Epithelial cell of prostate (primary cell): ENCODE data around the gene NSD1.
A peak's percentile ranks its signal among the peaks of the same experiment; 100 is the strongest.
"Not testable (repeated sequence)": the region's sequence is repeated elsewhere in the genome, so short reads cannot be mapped to it uniquely, and the experiment has no call there.

Experiments used
- DNase-seq: peaks from one replicate; pipeline ENCODE4 v3.0.0-alpha.2; 2011; ENCODE audit warnings: low read depth, low spot score
- H3K27ac ChIP-seq: fragments of 450-650 bp; 2 replicates; pipeline ENCODE4 v1.5.1; 2017; ENCODE audit warnings: mild to moderate bottlenecking

The NSD1 gene

DNA sequence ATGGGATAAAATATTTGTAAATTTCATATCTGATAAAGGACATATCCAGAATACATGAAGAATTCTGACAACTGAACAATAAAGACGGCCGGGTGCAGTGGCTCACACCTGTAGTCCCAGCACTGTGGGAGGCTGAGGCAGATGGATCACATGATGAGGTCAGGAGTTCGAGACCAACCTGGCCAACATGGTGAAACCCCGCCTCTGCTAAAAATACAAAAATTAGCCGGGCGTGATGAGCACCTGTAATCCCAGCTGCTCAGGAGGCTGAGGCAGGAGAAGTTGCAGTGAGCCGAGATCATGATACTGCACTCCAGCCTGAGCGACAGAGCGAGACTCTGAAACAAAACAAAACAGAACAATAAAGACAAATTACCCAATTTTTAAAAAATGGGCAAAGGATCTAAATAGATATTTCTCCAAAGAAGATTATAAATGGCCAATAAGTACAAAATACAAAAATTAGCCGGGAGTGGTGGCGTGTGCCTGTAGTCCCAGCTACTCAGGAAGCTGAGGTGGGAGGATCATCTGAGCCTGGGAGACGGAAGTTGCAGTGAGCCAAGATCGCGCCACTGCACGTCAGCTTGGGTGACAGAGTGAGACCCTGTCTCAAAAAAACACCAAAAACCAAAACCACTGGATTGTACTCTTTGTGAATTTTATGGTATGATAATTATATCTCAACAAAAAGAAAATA lies 9.6 kb upstream of the NSD1 start:
- DNase-seq = no peak
- H3K27ac ChIP-seq = no peak overlapping the region

DNA sequence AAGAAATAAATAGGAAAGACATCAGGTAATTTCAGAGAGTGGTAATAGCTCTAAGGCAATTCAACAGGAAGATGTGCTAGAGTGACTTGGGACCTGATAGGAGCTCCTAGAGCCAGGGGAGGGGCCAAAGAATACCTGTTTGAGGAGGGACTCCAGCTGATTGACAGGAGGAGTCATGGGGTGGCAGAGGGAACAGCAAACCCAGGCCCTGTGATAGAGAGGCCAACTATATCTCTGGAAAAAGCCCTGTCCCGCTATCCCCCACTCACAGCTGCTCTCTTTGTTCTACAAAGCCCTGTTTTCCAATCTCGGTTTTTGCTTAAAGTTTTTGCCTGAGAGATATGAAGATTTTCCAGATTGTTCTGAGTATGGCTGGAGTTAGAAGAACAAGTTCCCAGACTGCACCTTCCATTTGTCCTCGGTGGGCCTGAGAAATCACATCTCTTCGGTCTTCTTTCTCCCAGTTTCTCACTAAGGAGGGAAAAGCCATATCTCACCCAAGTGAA lies 9.0 kb upstream of the NSD1 start:
- no peak for DNase-seq
- no peak overlapping the region for H3K27ac ChIP-seq

DNA sequence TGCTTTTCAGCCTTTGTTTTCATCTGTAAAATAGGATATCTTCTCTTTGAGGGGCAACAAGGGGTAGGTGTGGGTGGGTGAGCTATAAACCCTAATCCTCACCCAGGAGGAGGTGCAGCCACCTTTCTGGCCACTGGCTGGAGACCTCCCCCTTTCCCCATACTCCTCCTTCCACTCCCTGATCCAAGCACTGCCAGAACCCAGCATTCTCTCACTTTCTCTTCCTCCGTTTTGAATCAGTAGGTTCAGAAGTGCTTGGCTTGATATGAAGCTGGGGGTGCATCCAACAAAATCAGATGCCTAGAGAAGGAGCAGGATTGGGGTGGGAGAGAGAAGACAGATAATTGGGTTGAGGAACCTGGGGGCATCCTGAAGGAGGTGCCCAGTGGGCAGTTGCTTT lies 6.8 kb upstream of the NSD1 start:
- no peak for DNase-seq

DNA sequence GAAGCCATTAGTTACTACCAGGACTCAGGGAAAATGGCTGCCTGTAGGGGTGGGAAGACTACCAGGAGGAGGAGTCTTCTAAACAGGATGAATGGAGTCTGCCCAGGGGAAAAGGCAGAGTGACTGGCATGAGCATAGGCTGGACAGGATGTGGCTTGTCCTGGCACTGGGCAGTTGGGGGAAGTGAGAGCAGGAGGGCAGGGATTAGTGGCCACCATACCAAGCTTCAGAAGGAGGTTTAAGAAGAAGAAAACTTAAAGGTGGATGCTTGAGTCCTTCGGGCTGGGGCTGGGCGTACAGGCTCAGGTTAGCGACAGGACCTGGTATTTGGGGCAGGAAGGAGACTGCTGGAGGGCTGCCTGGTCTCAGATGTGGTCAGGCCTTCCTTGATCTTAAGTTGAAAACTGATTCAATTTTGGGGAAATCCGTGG lies 5.0 kb upstream of the NSD1 start:
- DNase-seq = no peak
- no peak overlapping the region for H3K27ac ChIP-seq

More for the DNA sequence above, 6.8 kb upstream of the NSD1 start:
- no peak overlapping the region for H3K27ac ChIP-seq

DNA sequence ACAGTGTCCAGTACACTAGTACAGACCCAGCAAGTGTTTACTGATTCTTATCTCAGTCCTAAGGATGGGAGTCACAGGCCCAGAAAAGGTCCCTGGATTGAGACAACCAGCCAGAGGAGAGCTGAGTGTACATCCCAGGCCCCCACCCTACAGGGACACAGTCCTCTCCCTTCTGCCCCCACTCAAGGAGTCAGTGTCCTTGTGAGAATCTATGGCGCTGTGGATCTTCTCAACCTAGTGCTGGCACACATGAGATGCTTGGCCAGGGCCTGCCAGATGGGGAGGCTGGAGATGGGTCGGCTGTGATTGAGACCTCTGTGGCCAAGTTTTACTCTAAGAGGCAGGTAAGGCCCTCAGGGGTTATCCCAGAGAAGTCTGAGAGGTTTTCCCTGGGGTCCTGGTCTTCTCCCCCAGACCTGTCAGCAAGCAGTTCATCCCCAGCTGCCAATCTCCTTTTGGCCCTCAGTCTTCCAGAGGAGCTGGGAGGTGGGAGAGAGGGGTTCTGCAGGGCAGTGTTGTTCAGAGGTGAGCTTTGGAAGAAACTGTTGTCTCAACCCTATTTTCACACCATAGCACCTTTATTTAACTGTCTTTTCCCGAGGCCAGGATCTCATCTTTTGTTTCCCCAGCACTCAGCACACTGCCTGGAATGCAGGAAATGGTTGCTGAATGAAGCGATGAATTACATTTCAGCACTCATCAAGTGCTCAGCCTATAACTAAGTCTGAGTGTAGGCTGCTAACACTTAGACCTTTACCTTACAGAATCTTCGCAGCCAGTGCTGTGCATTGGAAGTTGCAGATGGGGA lies 3.2 kb upstream of the NSD1 start:
- no peak for DNase-seq
- H3K27ac ChIP-seq = peak overlapping the region; percentile 17

DNA sequence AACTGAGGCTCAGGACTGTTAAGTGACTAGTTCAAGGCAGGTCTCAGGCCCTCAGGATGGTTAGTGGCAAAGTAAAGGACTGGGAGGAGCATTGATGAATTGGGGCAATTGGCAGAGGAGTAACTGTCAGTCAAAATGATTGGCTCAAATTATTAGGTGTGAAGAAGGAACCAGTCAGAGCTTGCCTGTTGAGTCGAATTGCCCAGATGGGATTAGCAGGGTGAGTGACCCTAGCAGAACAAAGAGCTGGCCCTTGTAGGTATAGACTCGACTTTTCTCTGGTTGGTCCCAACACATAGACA lies 2.6 kb upstream of the NSD1 start:
- DNase-seq = no peak
- H3K27ac ChIP-seq = peak overlapping the region; percentile 17

DNA sequence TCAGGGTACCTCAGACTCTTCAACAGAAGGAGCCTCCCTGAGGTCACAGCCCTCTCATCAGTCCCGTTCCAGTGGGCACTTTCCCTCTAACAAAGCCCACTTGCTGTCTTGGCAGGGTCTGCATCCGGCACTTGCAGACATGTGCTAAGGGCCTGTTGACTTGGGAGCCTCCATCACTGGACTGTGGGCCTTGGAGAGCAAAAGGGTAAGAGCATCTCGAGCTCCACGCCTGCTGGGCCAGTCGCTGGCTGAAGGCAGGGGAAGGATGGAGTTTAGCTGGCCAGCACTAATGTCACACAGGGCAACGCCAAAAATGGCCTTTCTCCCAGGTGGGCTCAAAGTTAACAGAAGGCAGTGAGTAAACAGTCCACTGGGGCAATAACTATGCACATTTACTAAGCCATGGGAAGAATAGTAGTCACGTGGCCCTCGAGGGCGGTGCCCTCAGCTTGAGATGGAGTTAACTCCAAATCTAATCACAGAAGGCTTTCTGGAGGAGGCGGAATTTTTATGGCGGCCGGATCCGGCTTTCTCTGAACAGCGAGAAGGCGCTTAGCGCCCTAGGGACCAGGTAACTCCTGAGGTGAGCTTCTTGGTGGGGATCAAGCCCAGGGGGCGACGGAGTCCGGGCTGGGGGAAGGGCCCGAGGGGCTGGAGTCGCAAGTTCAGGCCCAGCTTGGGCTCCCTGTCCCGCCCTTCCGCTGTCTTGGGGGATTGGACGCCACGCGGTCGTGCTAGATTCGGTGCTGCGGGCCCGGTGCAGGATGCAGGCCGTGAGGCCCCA lies 2.0 kb upstream of the NSD1 start:
- no peak for DNase-seq
- no peak overlapping the region for H3K27ac ChIP-seq

DNA sequence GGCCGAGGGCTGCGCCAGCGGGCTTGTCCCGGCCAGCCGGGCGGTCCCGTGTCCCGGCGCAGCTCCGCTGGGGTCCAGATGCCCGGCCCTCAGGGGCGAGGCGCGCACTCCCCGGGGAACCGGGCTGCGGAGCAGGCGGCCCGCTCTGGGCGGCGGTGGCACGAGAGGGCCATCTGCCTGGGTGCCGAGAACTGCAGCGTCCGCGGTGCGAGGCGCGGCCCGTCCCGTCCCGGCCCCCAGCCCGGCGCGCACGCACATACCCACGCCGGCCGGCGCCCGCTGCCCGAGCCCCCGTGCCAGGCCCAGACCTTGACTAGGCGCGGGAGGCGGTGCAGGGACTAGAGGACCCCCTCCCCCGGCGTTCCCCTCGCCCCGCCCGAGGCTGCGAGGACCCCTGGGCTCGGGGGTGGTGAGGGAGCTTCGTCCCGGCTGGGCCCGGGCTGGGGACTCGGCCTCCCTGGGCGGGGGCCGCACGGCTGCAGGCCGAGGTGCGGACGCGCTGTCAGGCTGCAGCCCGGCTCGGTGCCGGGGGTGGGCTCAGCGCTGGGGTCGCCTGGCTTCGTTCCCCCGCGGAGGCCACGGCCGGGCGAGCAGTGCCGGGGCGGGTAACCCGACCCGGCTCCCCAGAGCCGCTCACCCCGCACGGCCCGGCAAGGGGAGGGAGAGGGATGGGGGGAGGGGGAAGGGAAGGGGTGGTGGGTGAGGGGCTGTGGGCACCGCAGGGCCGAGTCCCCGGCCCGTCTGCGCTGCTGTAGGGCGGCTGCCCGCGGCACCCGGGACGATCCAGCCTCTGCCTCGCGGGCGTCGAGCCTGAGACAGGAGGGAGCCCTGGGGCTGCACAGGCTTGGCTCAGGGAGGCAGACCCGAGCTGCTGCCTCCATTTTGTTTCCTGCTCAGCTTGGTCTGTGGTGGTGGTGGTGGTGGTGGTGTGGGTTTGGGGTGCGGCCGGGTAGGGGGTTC lies 1.2 kb upstream of the NSD1 start:
- DNase-seq = no peak
- H3K27ac ChIP-seq = no peak overlapping the region

DNA sequence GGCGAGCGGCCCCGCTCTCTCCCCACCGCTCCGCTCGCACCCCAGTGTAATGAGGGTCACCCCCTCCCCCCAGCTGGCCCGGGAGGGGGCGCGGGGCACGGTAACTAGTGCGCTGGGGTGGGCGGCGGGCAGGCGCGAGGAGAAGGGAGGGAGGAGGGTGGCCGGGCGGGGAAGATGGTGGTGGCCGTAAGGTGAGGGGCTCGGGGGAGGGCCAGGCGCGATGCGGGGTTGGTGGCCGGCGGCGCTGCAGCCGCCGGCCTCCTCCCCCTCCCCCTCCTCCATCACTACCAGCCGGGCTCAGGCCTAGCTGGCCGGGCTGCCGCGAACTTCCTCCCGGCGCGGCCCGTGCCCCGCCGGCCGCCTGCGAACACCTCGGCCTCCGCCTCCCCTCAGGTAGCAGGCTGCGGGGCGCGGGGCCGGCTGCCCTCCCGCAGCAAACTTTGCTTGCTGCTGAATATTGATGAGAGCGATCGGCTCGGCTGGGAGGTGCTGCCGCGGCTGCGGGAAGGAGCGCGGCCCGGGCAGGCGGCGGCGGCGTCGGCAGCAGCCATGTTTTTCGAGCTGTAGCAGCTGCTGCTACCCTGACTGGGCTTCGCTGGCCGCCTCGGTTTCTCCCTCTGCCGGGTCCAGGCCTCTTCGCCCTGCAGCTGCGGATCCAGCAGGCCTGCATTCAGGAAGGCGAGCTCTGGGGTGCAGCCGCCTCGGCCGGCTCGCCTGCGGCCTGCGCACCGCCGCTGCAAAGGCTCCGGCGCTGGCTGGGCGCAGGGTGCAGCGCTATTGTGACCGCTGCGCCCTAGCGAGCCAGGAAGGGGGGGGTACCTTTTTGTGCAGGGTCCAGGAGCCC lies 502 bp downstream of the NSD1 start:
- no peak for DNase-seq
- H3K27ac ChIP-seq = peak overlapping the region; percentile 56

DNA sequence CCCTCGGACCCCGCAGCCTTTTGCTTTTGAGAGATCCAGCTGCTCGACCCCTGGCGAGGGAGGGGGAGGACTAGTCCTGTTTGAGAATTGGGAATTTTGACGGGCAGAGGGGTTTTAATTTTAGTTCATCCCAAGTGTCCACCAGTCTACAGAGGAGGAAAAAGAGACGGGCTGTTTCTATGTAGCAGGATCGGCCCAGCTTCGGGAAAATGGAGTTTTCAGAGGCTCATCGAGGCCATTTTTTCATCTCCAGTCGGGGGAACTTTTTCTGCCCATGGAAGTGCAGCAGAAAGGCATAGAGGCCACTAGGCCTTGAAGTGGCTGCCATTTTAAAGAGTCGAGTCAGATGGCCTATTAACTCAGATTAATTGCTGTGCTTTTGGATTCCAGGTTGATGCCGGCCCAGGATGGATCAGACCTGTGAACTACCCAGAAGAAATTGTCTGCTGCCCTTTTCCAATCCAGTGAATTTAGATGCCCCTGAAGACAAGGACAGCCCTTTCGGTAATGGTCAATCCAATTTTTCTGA lies 1.2 kb downstream of the NSD1 start:
- DNase-seq = no peak
- H3K27ac ChIP-seq = peak overlapping the region; percentile 56

DNA sequence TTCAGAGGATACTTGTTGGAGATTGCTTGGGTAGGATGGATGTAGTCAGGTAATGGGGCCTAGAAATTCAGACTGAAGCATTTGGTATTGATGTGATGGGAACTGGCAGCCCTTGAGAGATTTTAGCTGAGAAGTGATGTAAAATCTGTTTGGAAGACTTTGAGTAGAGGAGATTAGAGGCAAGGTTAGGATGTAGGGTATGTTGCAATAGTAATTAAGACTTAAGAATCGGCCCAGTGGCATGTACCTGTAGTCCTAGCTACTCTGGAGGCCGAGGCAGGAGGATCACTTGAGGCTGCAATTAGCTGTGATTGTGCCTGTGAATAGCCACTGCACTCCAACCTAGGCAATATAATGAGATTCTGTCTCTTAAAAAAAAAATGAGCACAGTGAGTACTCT lies 6.7 kb downstream of the NSD1 start:
- H3K27ac ChIP-seq = no peak overlapping the region
- no peak for DNase-seq

DNA sequence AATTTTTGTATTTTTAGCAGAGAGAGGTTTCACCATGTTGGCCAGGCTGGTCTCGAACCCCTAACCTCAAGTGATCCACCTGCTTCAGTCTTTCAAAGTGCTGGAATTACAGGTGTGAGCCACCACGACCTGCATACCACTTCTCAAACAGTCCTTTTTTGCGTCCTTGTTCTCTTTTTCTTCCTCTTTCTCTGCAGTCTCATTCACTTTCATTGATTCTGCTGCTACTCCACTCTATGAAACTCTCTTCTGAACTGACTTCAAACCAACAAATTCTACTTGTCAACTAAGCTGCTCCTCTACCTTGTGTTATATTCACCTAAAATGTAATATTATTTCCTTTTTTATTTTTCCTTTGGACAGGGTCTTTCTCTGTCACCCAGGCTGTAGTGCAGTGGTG lies 7.9 kb downstream of the NSD1 start:
- H3K27ac ChIP-seq = no peak overlapping the region
- DNase-seq = no peak

DNA sequence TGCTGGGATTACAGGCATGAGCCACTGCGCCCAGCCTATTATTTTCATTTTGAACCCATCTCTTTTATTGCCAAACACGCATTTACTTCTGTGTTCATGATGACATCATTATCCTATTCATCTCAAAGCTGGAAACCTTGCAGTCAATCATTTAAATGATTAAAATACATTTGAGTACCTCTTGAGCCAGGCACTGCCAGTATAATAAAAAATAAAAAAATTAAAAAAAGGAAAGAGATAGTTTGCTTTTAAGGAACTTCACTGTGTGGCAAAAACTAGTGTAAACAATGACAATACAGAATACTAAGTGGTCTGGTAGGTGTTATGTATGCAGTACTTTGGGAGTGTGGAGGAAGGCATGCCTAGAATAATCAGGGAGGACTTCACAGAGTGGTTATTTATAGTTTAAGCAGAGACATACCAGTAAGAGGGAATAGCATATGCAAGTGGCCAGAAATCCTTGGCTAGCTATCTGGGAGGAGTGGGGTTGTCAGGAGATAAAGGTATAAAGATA lies 8.6 kb downstream of the NSD1 start:
- DNase-seq = no peak
- no peak overlapping the region for H3K27ac ChIP-seq

DNA sequence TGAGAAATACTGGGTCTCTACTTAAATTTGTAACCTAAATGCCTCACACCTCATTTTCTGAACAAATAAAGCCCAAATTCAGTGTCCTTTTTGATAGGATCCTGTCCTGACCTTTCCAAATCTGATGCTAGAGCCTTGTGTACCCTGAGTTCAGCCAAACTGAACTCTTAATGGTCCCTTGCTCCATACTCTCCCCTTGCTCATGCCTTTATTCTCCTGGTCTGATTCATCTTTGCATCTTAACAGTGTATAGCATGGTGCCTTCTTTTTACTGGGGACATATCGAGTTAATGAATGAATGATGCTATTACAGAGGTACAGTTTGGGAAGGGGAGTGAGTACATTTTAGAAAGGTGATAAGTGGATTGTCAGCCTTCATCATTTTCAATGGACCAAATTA lies 9.2 kb downstream of the NSD1 start:
- DNase-seq = no peak
- H3K27ac ChIP-seq = no peak overlapping the region

DNA sequence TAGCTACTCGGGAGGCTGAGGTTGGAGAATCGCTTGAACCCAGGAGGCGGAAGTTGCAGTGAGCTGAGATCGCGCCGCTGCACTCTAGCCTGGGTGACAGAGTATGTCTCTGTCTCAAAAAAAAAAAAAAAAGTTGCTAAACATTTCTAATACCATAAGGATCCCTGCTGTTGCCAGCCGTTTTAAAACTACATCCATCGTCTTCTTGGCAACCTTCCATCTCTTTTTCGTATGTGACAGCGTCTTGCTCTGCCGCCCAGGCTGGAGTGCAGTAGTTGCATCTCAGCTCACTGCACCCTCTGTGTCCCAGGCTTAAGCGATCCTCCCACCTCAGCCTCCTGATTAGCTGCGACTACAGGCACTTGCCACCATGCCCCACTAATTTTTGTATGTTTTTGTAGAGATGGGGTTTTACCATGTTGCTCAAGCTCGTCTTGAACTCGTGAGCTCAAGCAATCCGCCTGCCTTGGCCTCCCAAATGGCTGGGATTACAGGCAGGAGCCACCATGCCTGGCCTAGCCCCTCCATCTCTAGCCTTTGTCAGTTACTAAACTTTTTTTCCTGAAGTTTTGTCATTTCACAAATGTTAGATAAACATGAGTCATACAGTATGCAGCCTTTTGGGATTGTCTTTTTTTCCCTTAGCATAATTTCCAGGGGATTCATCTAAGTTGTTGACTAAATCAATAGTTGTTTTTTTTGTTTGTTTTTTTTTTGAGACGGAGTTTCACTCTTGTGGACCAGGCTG lies 13.5 kb downstream of the NSD1 start:
- no peak overlapping the region for H3K27ac ChIP-seq
- DNase-seq = no peak

DNA sequence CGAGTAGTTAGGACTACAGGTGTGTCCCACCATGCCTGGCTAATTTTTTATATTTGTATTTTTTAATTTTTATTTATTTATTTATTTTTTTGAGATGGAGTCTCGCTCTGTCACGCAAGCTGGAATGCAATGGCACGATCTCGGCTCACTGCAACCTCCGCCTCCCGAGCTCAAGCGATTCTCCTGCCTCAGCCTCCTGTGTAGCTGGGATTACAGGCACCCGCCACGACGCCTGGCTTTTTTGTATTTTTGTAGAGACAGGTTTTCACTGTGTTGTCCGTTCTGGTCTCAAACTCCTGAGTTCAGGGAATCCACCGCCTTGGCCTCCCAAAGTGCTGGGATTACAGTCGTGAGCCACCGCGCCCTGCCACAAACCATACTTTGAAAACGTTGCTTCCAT lies 16.5 kb downstream of the NSD1 start:
- H3K27ac ChIP-seq, DNase-seq: not testable (repeated sequence)

DNA sequence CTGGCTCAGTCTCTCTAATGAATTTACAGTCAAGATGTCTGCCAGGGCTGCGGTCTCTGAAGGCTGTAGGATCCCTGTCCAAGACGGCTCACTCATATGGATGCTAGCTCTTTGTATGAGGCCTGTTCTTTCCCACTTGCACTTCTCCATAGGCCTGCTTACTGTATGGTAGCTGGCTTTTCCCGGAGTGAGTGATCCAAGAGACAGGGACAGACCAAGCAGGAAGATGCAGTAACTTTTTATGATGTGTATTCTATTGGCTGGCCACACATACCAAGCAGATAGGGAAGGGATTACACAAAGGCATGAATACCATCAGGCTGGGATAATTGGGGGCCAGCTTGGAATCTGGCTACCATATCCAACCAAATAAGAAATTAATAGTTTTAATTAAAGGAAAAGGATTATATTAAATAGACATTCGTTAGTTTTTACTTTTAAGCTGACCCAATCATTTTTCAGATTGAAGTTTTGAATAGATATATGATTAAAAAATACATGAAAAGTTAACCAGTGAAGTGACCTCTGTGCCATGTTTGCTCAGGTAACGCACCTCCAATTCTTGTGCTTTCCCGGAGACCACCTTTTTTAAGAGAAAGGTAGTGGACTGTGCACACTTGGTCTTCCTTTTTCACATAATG lies 20.6 kb downstream of the NSD1 start:
- no peak for DNase-seq
- H3K27ac ChIP-seq = no peak overlapping the region
